GM21576 (cell line): ENCODE results near the gene OR1N1.
"Not testable (repeated sequence)": the region's sequence is repeated elsewhere in the genome, so short reads cannot be mapped to it uniquely, and the experiment has no call there.

Experiments used
- ATAC-seq: cut with Tn5 transposase; IDR thresholded peaks from one replicate; pipeline ENCODE4 v1.9.1; 2021; ENCODE audit warnings: mild to moderate bottlenecking, moderate library complexity; ENCODE audit not compliant: unreplicated experiment

The OR1N1 gene

DNA sequence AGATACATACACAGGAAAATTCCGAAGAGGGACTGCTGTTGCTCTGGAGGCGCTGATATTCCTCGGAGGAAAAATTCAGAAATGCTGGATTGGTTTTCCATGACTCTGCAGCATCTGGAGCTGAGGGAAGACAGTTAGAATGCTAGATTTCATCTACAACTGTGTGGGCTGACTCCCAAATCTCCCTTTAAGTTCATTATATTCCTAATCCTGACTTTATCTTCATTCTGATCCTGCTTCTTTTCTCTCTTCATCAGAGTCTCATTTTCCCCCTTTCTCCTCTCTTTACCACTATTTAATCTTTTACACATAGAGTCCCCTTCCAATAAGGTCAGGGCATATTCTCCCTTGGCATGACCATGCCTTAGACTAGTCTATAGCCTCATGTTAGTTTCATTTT, at the start of gene OR1N1:
OR1N1 (minus strand) TSS at position 101 of the 400 bp plus-strand sequence; CDS start at position 101, 0 bp downstream.
- no peak for ATAC-seq

DNA sequence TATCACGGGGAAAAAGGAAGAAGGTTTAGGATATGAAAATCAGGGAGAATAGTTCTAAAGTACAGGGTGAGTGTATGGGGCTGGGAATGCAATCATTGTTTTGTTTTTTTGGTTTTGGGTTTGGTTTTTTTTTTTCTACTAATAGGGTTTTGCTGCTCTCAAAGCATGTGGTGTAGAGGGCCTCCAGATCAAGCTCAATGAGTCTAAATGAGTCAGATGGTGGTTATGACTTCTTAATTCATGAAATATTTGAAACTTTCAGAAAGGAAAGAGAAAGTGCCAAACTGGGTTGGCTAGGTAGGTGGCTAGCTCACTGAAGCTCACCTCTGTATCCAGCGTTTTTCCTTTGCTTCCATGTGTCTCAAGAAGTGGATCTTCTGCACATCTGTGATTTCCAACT, 45.4 kb upstream of the OR1N1 start:
- no peak for ATAC-seq

DNA sequence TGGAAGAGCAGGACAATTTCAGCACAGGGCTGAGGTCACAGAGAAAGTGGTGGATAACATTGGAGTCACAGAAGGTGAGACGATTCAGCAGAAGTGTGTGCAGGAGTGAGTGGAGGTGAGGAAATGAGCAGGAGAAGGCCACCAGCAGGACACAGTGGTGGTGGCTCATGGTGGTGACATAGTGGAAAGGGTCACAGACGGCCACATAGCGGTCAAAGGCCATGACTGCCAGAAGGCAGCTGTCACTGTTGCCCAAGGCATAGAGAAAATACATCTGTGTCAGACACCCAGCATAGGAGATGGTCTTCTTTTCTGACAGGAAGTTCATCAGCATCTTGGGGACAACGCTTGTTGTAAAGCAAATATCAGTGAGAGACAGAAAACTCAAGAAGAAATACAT, 40.8 kb upstream of the OR1N1 start:
- ATAC-seq, result no peak

GRCh38 chr9:122562134-122562760, 35.2 kb upstream of the OR1N1 start:
- ATAC-seq, result no peak

DNA sequence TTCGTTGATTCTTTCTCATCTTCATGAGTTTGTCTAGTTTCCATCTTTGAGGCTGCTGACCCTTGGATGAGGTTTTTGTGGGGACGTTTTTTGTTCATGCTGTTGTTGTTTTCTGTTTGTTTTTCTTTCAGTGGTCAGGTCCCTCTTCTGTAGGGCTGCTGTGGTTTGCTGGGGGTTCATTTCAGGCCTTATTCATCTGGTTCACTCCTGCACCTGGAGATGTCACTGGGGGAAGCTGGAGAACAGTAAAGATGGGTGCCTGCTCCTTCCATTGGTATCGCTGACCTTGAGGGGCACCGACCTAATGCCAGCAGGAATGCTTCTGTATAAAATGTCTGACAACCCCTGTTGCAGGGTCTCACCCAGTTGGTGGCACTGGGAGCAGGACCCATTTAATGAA, 34.4 kb upstream of the OR1N1 start:
- ATAC-seq, result no peak

GRCh38 chr9:122552812-122553211, 25.7 kb upstream of the OR1N1 start, which contains the start of gene OR1N2:
OR1N2 (plus strand) TSS chr9:122553112; CDS start chr9:122553212, 100 bp downstream.
- no peak for ATAC-seq

- ATAC-seq, result no peak
Observed at GRCh38 chr9:122551371-122551770, 24.3 kb upstream of the OR1N1 start.

DNA sequence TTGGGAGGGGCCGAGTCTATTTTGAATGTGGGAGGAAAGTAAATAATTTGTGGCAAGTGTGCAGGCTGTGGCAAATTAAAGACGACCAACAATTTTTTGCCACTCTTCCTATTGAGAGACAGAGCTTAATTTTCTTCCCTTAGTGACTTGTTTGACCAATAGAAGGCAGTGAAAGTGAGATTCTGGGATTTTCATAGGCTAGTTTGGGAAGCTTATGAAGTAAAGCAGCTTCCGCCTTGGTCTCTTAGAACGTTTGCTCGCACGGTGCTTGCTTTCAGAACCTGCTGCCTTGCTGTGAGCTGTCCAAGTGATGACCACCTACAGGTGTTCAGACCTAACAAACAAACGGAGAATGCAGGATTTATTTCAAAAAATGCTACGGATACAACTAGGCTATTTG, 19.1 kb upstream of the OR1N1 start:
- ATAC-seq, result no peak

DNA sequence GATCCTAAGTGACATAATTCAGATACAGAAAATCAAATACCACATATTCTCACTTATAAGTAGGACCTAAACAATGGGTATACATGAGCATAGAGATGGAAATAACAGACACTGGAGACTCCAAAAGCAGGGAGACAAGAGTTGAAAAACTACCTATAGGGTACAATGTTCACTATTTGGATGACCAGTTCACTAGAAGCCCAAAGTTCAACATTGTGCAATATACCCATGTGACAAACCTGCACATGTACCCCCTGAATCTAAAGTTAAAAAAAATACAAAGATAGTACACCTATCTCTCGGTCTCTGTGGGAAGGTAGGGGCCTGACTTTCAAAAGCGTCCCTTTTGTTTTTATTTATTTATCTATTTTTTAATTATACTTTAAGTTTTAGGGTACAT, 11.7 kb upstream of the OR1N1 start:
- no peak for ATAC-seq

DNA sequence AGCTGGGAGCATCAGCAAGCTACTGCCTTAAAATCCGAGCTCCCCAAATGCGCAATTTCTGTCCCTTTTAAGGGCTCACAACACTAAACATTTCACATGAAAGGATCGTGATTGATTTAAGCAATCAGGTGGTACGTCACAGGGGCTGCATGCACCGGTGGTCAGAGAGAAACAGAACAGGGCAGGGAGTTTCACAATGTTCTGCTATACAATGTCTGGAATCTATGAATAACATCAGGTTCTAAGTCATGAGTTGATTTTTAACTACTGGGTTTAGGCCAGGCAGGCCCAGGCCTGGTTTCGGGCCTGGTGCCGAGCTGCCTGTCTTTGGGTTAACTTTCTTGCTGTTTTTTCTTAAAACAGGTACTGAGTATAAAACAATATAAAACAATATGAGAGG, 10.0 kb upstream of the OR1N1 start:
- ATAC-seq, result not testable (repeated sequence)

DNA sequence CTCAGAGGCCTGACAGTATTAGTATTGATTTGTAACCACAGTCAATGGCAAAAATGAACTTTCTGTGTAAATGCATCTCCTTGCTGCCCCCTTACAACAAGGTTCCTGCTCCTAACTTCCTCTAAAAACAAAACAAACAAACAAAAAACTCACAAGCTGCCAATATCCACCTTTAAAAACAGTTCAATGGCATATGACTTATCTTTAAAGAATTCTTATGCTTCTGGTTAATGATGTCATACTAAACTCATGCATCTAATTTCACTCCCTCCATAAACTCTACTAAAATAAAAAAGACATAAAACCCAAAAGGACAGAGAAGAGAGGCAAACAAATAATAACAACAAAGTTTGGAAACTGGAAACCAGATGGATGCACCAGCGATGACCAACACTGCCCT, 9.0 kb upstream of the OR1N1 start:
- no peak for ATAC-seq

- not testable (repeated sequence) for ATAC-seq
Observed at GRCh38 chr9:122531157-122531556, 4.1 kb upstream of the OR1N1 start.

GRCh38 chr9:122526602-122527001, 491 bp downstream of the OR1N1 start:
- ATAC-seq, result no peak

- no peak for ATAC-seq
Observed at GRCh38 chr9:122519376-122519775, 7.7 kb downstream of the OR1N1 start.

DNA sequence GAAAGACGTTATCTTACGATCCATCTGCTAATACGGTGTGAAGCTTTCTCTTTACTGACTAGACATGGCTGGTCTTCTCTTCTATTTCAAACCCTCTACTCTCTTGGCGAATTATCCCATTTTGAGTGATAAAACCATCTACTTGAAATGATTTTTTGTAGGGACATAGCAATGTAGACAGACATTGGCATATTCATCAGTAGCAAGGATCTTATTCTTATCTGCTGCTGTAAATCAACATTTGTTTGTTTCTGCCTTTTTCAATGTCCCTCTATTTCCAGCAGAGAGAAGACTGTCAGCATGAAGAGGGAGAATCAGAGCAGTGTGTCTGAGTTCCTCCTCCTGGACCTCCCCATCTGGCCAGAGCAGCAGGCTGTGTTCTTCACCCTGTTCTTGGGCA, 8.3 kb downstream of the OR1N1 start, which contains the start of gene OR1J4:
OR1J4 (plus strand) TSS at position 301 of the 400 bp plus-strand sequence; CDS start at position 301, 0 bp downstream.
- ATAC-seq, result no peak

GRCh38 chr9:122518226-122518625, 8.9 kb downstream of the OR1N1 start:
- no peak for ATAC-seq

GRCh38 chr9:122510502-122510901, 16.6 kb downstream of the OR1N1 start, which contains the start of gene OR1J2:
OR1J2 (plus strand) TSS chr9:122510802; CDS start chr9:122510802, 0 bp downstream.
- ATAC-seq, result no peak

- no peak for ATAC-seq
Observed at GRCh38 chr9:122506964-122507363, 20.1 kb downstream of the OR1N1 start.

DNA sequence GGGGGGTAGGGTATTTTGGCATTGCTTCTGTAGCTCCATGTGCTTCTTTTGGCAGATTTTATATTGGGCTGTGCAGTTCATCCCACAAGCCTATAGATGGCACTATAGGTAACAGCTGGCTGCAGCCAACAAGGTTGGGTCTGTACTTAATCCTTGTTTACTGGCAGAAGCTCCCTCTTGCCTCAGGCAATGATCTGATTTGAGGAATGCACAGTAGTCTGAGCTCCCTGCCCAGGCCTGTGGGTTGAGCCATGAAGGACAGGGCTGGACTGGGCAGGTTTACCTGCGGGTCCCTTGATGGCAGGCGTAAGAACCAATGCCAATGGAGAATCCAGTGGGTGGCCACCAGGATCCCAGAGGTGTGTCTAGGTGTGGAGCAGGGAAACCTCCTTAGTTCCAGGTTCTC, 28.2 kb downstream of the OR1N1 start:
- ATAC-seq, result no peak

GRCh38 chr9:122479062-122479461, 48.0 kb downstream of the OR1N1 start:
- ATAC-seq, result no peak

GRCh38 chr9:122477826-122478225, 49.3 kb downstream of the OR1N1 start, which contains the start of gene OR1J1:
OR1J1 (minus strand) TSS chr9:122477926; CDS start chr9:122477926, 0 bp downstream.
- no peak for ATAC-seq

GRCh38 chr9:122477346-122477745, 49.7 kb downstream of the OR1N1 start:
- no peak for ATAC-seq
